Measurements from ENCODE around the gene LGR4. TPM values are rescaled to one million over a fixed set of nuclear protein-coding genes. Genes with fewer than 3 reads are reported as not detected.

The LGR4 gene
- total and polyA plus RNA-seq, 9 of the 15 experiments (the other 6 are each of a cell fraction or from before 2014, with no cell fraction given): 0.94 to 10.1 (median 5.8) TPM

DNA sequence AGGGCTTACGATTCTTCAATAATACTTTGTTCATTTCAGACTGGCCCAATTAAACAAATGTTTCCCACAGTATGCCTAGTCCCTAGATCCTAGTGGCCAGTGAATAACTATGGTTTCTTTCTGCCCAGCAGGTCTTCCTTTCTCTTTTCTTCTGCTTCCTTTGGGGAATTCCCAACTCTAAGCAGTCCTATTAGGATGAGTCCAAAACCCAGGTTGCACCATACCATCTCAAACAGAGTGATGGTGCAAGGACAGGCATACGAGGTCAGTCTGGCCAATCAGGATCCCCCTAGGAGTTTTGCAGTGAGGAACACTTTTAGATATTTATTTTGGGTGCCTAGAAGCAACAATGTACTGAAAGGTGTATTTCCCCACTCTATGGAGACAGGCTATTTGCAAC lies 68.2 kb downstream of the LGR4 start (continued):
- TF ChIP-seq RFX5 (IDR thresholded peaks at IDR 0.05; ENCODE audit: low read depth, low read length) (no peak), POLR2H (tag; IDR thresholded peaks at IDR 0.05; ENCODE audit: low read depth) (no peak), FOXA3 (CRISPR knock-in tag; conservative IDR thresholded peaks at IDR 0.05 in 1 of 2, IDR thresholded peaks at IDR 0.05 in 1 of 2) (no peak), HOXB6 (CRISPR knock-in tag; IDR thresholded peaks at IDR 0.05; ENCODE audit: borderline replicate concordance) (no peak), ZBTB17 (CRISPR knock-in tag; IDR thresholded peaks at IDR 0.05) (no peak)

DNA sequence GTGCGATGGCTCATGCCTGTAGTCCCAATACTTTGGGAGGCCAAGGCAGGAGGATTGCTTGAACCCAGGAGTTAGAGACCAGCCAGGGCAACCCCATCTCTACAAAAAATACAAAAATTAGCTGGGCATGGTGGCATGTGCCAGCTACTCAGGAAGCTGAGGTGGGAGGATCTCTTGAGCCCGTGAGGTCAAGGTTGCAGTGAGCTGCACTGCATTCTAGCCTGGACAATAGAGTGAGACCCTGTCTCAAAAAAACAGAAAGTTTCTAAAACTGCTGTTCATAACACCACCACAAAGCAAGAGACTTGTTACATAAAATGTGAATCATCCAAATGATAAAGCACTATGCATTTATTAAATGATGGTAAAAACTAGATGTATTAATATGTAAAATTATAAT lies 69.4 kb downstream of the LGR4 start:
- Histone ChIP-seq H3K27ac (ENCODE audit: extremely low read depth, low read depth, low read length) (no peak overlapping the region), H3K4me2 (ENCODE audit: insufficient read depth, low read length) (no peak overlapping the region), H3K9me3 (replicated peaks; ENCODE audit: control insufficient read depth, insufficient read depth, low read depth, low read length) (no peaks in the 10 kb centered on the region), H3K27me3 (ENCODE audit: control insufficient read depth in 2 of 2, insufficient read depth in 2 of 2, low read length in 2 of 2) (no peaks in the 10 kb centered on the region), H3K36me3 (ENCODE audit: control insufficient read depth, insufficient read depth, low read length) (no peaks in the 10 kb centered on the region; the same call in 2 of the 3 replicates), H3K9me1 (ENCODE audit: control insufficient read depth, insufficient read depth, low read length) (no peaks in the 10 kb centered on the region), H3K79me2 (ENCODE audit: control insufficient read depth, insufficient read depth, low read length) (no peaks in the 10 kb centered on the region), H3K4me1 (replicated peaks in 1 of 2; ENCODE audit: control insufficient read depth in 2 of 2, insufficient read depth in 2 of 2, low read length in 2 of 2) (peaks cover 11 to 28% of the 10 kb centered on the region in 2 experiments; a peak in 4 of 5 replicates), H3K9ac (ENCODE audit: insufficient read depth in 1 of 2, low read depth in 2 of 2, low read length in 2 of 2) (no peak overlapping the region), H3K4me3 (no peak overlapping the region), H4K20me1 (replicated peaks; ENCODE audit: control insufficient read depth, insufficient read depth, low read length) (no peaks in the 10 kb centered on the region), H2AFZ (ENCODE audit: low read depth, low read length) (no peak overlapping the region)
- no peak for ATAC-seq
- in situ Hi-C loops (cut with MboI): no loop called here
- no TSS peak for BruUV-seq (replicated peaks)
- ChIA-PET POLR2A (interaction anchor here (1.6 to 1.7 kb wide), 2 partner anchors 12 to 17 kb away, joined by 5 read pairs; no protein-coding TSS in a partner anchor), CTCF (ENCODE audit: low intra/inter-chr PET ratio) (no interaction called here)
- WGBS (ENCODE audit: insufficient coverage, low coverage, missing lambda C conversion rate): 95% methylated on average over 2 of the region's 2 CpGs
- no peak for TF ChIP-seq ZNF766 (CRISPR knock-in tag; conservative IDR thresholded peaks at IDR 0.05)
- TF ChIP-seq, protein P1, sequence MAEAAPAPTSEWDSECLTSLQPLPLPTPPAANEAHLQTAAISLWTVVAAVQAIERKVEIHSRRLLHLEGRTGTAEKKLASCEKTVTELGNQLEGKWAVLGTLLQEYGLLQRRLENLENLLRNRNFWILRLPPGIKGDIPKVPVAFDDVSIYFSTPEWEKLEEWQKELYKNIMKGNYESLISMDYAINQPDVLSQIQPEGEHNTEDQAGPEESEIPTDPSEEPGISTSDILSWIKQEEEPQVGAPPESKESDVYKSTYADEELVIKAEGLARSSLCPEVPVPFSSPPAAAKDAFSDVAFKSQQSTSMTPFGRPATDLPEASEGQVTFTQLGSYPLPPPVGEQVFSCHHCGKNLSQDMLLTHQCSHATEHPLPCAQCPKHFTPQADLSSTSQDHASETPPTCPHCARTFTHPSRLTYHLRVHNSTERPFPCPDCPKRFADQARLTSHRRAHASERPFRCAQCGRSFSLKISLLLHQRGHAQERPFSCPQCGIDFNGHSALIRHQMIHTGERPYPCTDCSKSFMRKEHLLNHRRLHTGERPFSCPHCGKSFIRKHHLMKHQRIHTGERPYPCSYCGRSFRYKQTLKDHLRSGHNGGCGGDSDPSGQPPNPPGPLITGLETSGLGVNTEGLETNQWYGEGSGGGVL (CRISPR knock-in tag; IDR thresholded peaks at IDR 0.05): no peak
- TF ChIP-seq, protein P2, sequence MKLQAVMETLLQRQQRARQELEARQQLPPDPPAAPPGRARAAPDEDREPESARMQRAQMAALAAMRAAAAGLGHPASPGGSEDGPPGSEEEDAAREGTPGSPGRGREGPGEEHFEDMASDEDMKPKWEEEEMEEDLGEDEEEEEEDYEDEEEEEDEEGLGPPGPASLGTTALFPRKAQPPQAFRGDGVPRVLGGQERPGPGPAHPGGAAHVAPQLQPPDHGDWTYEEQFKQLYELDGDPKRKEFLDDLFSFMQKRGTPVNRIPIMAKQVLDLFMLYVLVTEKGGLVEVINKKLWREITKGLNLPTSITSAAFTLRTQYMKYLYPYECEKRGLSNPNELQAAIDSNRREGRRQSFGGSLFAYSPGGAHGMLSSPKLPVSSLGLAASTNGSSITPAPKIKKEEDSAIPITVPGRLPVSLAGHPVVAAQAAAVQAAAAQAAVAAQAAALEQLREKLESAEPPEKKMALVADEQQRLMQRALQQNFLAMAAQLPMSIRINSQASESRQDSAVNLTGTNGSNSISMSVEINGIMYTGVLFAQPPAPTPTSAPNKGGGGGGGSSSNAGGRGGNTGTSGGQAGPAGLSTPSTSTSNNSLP (IDR thresholded peaks at IDR 0.05; ENCODE audit: borderline replicate concordance, low read depth, low read length): no peak
- TF ChIP-seq, protein P3, sequence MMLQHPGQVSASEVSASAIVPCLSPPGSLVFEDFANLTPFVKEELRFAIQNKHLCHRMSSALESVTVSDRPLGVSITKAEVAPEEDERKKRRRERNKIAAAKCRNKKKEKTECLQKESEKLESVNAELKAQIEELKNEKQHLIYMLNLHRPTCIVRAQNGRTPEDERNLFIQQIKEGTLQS (IDR thresholded peaks at IDR 0.05): no peak
- TF ChIP-seq, protein P3 (CRISPR knock-in tag; conservative IDR thresholded peaks at IDR 0.05): no peak
- TF ChIP-seq ZNF121 (CRISPR knock-in tag; conservative IDR thresholded peaks at IDR 0.05): peak; percentile 69
- no peak for FAIRE-seq
- DNase-seq (ENCODE audit: extremely low read depth in 1 of 4, low spot score in 3 of 4): no peak
- intact Hi-C loops (cut with micrococcal nuclease): no loop called here
